Activated CD4-positive, alpha-beta T cell treated with anti-CD3 and anti-CD28 coated beads for 36 hours (primary cell): ENCODE data around the gene INSL3. TPM values are rescaled to one million over a fixed set of nuclear protein-coding genes. Genes with fewer than 3 reads are reported as not detected.
"Not testable (repeated sequence)": the region's sequence is repeated elsewhere in the genome, so short reads cannot be mapped to it uniquely, and the experiment has no call there.

Source experiments
- ATAC-seq: fragments of 200-7000 bp; cut with Tn5 transposase; one replicate; pipeline ENCODE4 v1.10.0; 2021; ENCODE audit warnings: mild to moderate bottlenecking, moderate library complexity
- CTCF ChIA-PET: fragments of 350-600 bp; sonication (Branson Sonifier 250); formaldehyde crosslinking; loops from one replicate; lab custom pipeline; 2021; ENCODE audit warnings: antibody characterized with exemption; lab: Charles Lee
- POLR2A ChIA-PET: fragments of 350-600 bp; sonication (Branson Sonifier 250); formaldehyde crosslinking; loops from one replicate; lab custom pipeline; 2021; ENCODE audit warnings: antibody characterized with exemption, inconsistent platforms; lab: Charles Lee
- DNase-seq: peaks from one replicate; pipeline ENCODE4 v3.0.0-alpha.2; 2020
- H3K27ac Mint-ChIP-seq: one replicate; pipeline ENCODE4 v1.8.0; 2021; ENCODE audit warnings: mixed read lengths
- H3K27me3 Mint-ChIP-seq: one replicate; pipeline ENCODE4 v1.8.0; 2021; ENCODE audit warnings: mixed read lengths
- H3K36me3 Mint-ChIP-seq: one replicate; pipeline ENCODE4 v1.8.0; 2021; ENCODE audit warnings: low read depth, mixed read lengths
- H3K4me1 Mint-ChIP-seq: one replicate; pipeline ENCODE4 v1.8.0; 2021; ENCODE audit warnings: mixed read lengths
- H3K4me3 Mint-ChIP-seq: one replicate; pipeline ENCODE4 v1.8.0; 2021; ENCODE audit warnings: mild to moderate bottlenecking, moderate library complexity, mixed read lengths
- H3K9me3 Mint-ChIP-seq: one replicate; pipeline ENCODE4 v1.8.0; 2021; ENCODE audit warnings: low read depth, mixed read lengths
- intact Hi-C, 2 experiments: fragments of 100-400 bp; cut with DNase I in 1 of 2; cut with micrococcal nuclease in 1 of 2; formaldehyde crosslinking; loops; one replicate each; pipeline versions ENCODE4 v1.14.2 to v1.15.1; 2022 to 2024; cut with DNase I, micrococcal nuclease
- total RNA-seq, 2 experiments: library from RNA; stranded (reverse); gene quantifications; one replicate each; pipeline ENCODE4 v1.2.3, GENCODE V29; 2021

Gene INSL3
- total RNA-seq, 2 experiments from 2014 or later = 6.9 to 9.7 TPM

GRCh38 chr19:17783721-17784120 is 37.6 kb downstream of the INSL3 start:
- H3K27me3 Mint-ChIP-seq, H3K9me3 Mint-ChIP-seq, DNase-seq, ATAC-seq, POLR2A ChIA-PET, H3K27ac Mint-ChIP-seq, H3K4me3 Mint-ChIP-seq: not testable (repeated sequence)
- CTCF ChIA-PET = interaction anchor here (0.6 to 1.9 kb wide), 6 partner anchors 13 to 288 kb away, joined by 3 to 9 read pairs (median 4); no protein-coding TSS in a partner anchor
- peaks cover 37% of the 10 kb centered on the region for H3K36me3 Mint-ChIP-seq
- H3K4me1 Mint-ChIP-seq = peaks cover 12% of the 10 kb centered on the region
- intact Hi-C loops = loop anchor here (1.0 to 5.0 kb wide), 5 partner anchors 71 to 176 kb away; partner anchors contain the start of gene RPL18A (in 1 of the 2)

- Mint-ChIP-seq H3K9me3 (no peaks in the 10 kb centered on the region), H3K4me1 (peaks cover 16% of the 10 kb centered on the region), H3K36me3 (peaks cover 32% of the 10 kb centered on the region), H3K4me3 (no peak overlapping the region), H3K27me3 (no peaks in the 10 kb centered on the region), H3K27ac (no peak overlapping the region)
- intact Hi-C loops = loop anchor here in 1 of 2 experiments (5.0 kb wide), 2 partner anchors 77 to 173 kb away; partner anchors contain the start of gene RPL18A
- POLR2A ChIA-PET = no interaction called here
- ATAC-seq = no peak
- DNase-seq = no peak
- CTCF ChIA-PET = no interaction called here
Observed at GRCh38 chr19:17780781-17781180, 40.5 kb downstream of the INSL3 start.

GRCh38 chr19:17778968-17779929 is 42.1 kb downstream of the INSL3 start:
- no peak for DNase-seq
- Mint-ChIP-seq H3K4me1 (peaks cover 15% of the 10 kb centered on the region), H3K4me3 (no peak overlapping the region), H3K27me3 (no peaks in the 10 kb centered on the region), H3K27ac (peak overlapping the region; percentile 25), H3K36me3 (peaks cover 32% of the 10 kb centered on the region), H3K9me3 (no peaks in the 10 kb centered on the region)
- ChIA-PET POLR2A (interaction anchor here (0.7 kb wide), 1 partner anchor 18 kb away, joined by 3 read pairs; no protein-coding TSS in a partner anchor), CTCF (interaction anchor here (0.6 to 0.7 kb wide), 2 partner anchors 28 to 135 kb away, joined by 3 to 4 read pairs; partner anchors contain the start of gene FCHO1)
- intact Hi-C loops = loop anchor here in 1 of 2 experiments (5.0 kb wide), 1 partner anchor 62 kb away; the partner anchor contains the start of gene MAP1S
- ATAC-seq = no peak

GRCh38 chr19:17778251-17778967 is 42.9 kb downstream of the INSL3 start:
- Mint-ChIP-seq H3K36me3 (peaks cover 32% of the 10 kb centered on the region), H3K27ac (no peak overlapping the region), H3K4me3 (no peak overlapping the region), H3K27me3 (no peaks in the 10 kb centered on the region), H3K4me1 (peaks cover 10% of the 10 kb centered on the region), H3K9me3 (no peaks in the 10 kb centered on the region)
- CTCF ChIA-PET = interaction anchor here (0.6 to 0.7 kb wide), 3 partner anchors 27 to 134 kb away, joined by 3 to 4 read pairs (median 3); partner anchors contain the start of gene FCHO1
- ATAC-seq (peak; percentile 68), DNase-seq (peak; percentile 79)
- POLR2A ChIA-PET = no interaction called here
- intact Hi-C loops = loop anchor here in 1 of 2 experiments (5.0 kb wide), 1 partner anchor 61 kb away; the partner anchor contains the start of gene MAP1S

GRCh38 chr19:17777840-17778239 is 43.5 kb downstream of the INSL3 start:
- POLR2A ChIA-PET, ATAC-seq, H3K4me3 Mint-ChIP-seq, H3K4me1 Mint-ChIP-seq, DNase-seq, H3K27me3 Mint-ChIP-seq, H3K27ac Mint-ChIP-seq, H3K9me3 Mint-ChIP-seq: not testable (repeated sequence)
- CTCF ChIA-PET = interaction anchor here (0.7 to 2.0 kb wide), 2 partner anchors 47 to 74 kb away, joined by 3 to 8 read pairs; no protein-coding TSS in a partner anchor
- intact Hi-C loops = loop anchor here in 1 of 2 experiments (5.0 kb wide), 1 partner anchor 61 kb away; the partner anchor contains the start of gene MAP1S
- H3K36me3 Mint-ChIP-seq = peaks cover 37% of the 10 kb centered on the region

- CTCF ChIA-PET = interaction anchor here (1.1 to 2.0 kb wide), 5 partner anchors 10 to 72 kb away, joined by 3 to 8 read pairs (median 5); no protein-coding TSS in a partner anchor
- peaks cover 33% of the 10 kb centered on the region for H3K36me3 Mint-ChIP-seq
- ATAC-seq = no peak
- intact Hi-C loops = loop anchor here in 1 of 2 experiments (2.0 to 5.0 kb wide), 2 partner anchors 59 to 71 kb away; partner anchors contain the start of gene MAP1S
- no peak for DNase-seq
- H3K4me3 Mint-ChIP-seq = no peak overlapping the region
- POLR2A ChIA-PET = no interaction called here
- no peaks in the 10 kb centered on the region for H3K27me3 Mint-ChIP-seq
- H3K4me1 Mint-ChIP-seq = peaks cover 10% of the 10 kb centered on the region
- H3K27ac Mint-ChIP-seq = peak overlapping the region; percentile 58
- H3K9me3 Mint-ChIP-seq = no peaks in the 10 kb centered on the region
Observed at GRCh38 chr19:17775991-17776803, 45.1 kb downstream of the INSL3 start.

- H3K27me3 Mint-ChIP-seq = no peaks in the 10 kb centered on the region
- no peaks in the 10 kb centered on the region for H3K9me3 Mint-ChIP-seq
- intact Hi-C loops = loop anchor here in 1 of 2 experiments (2.0 to 5.0 kb wide), 2 partner anchors 58 to 71 kb away; partner anchors contain the start of gene MAP1S
- H3K4me3 Mint-ChIP-seq = no peak overlapping the region
- ChIA-PET CTCF (interaction anchor here (1.0 to 1.8 kb wide), 7 partner anchors 13 to 70 kb away, joined by 3 to 7 read pairs (median 4); no protein-coding TSS in a partner anchor), POLR2A (no interaction called here)
- H3K36me3 Mint-ChIP-seq = peaks cover 35% of the 10 kb centered on the region
- H3K27ac Mint-ChIP-seq = no peak overlapping the region
- DNase-seq (peak; percentile 58), ATAC-seq (no peak)
- peaks cover 10% of the 10 kb centered on the region for H3K4me1 Mint-ChIP-seq
Observed at GRCh38 chr19:17775245-17775927, 45.9 kb downstream of the INSL3 start.

- DNase-seq (peak; percentile 41), ATAC-seq (peak; percentile 70)
- Mint-ChIP-seq H3K27ac (no peak overlapping the region), H3K36me3 (peaks cover 37% of the 10 kb centered on the region), H3K27me3 (no peaks in the 10 kb centered on the region), H3K4me1 (peaks cover 5% of the 10 kb centered on the region), H3K9me3 (no peaks in the 10 kb centered on the region), H3K4me3 (no peak overlapping the region)
- ChIA-PET CTCF (interaction anchor here (0.6 kb wide), 1 partner anchor 28 kb away, joined by 3 read pairs; no protein-coding TSS in a partner anchor), POLR2A (no interaction called here)
- intact Hi-C loops = no loop called here
Observed at GRCh38 chr19:17772172-17772571, 49.1 kb downstream of the INSL3 start.

GRCh38 chr19:17770613-17771012 is 50.7 kb downstream of the INSL3 start:
- no peak overlapping the region for H3K27ac Mint-ChIP-seq
- H3K4me1 Mint-ChIP-seq = peaks cover under 1% of the 10 kb centered on the region
- intact Hi-C loops = no loop called here
- H3K36me3 Mint-ChIP-seq = peaks cover 44% of the 10 kb centered on the region
- ChIA-PET CTCF (no interaction called here), POLR2A (no interaction called here)
- ATAC-seq (no peak), DNase-seq (no peak)
- no peaks in the 10 kb centered on the region for H3K27me3 Mint-ChIP-seq
- no peak overlapping the region for H3K4me3 Mint-ChIP-seq
- H3K9me3 Mint-ChIP-seq = no peaks in the 10 kb centered on the region
